H1 (cell line): ENCODE data around the gene LMAN2. TPM values are rescaled to one million over a fixed set of nuclear protein-coding genes. Genes with fewer than 3 reads are reported as not detected.

Experiments
- CTCF ChIA-PET: fragments of 300-600 bp; sonication (Branson Sonifier 250); formaldehyde crosslinking; loops from one replicate; lab custom pipeline; 2021; ENCODE audit not compliant: partially characterized antibody; lab: Charles Lee
- POLR2A ChIA-PET: fragments of 300-600 bp; sonication (Branson Sonifier 250); formaldehyde crosslinking; loops from one replicate; lab custom pipeline; 2021; ENCODE audit warnings: inconsistent platforms; ENCODE audit not compliant: partially characterized antibody; lab: Charles Lee
- DNase-seq, 2 experiments: peaks; one replicate each; pipeline versions ENCODE4 v3.0.0 to v3.0.0-alpha.2; 2010 to 2022; ENCODE audit warnings: low spot score in 2 of 2, low read depth in 1 of 2, mixed read lengths in 1 of 2
- FAIRE-seq: peaks from 2 replicates; lab custom pipeline; 2011; peaks lifted over from hg19 to GRCh38; lab: Jason Lieb, UNC
- H2AFZ ChIP-seq: 2 replicates; pipeline ENCODE4 v1.8.1; 2012; ENCODE audit warnings: low read length, inconsistent platforms
- H2AK5ac ChIP-seq: 2 replicates; pipeline ENCODE4 v1.6.1; 2013; ENCODE audit warnings: low read depth, low read length
- H2BK120ac ChIP-seq: replicated peaks from 2 replicates; pipeline ENCODE3; 2013; ENCODE audit warnings: low read depth, low read length, inconsistent platforms
- H2BK12ac ChIP-seq: 2 replicates; pipeline ENCODE4 v1.6.1; 2013; ENCODE audit warnings: low read depth, low read length
- H2BK15ac ChIP-seq: 2 replicates; pipeline ENCODE4 v1.6.1; 2013; ENCODE audit warnings: low read length
- H2BK20ac ChIP-seq: 2 replicates; pipeline ENCODE4 v1.6.1; 2013; ENCODE audit warnings: low read length
- H2BK5ac ChIP-seq: 2 replicates; pipeline ENCODE4 v1.6.1; 2013; ENCODE audit warnings: low read depth, low read length
- H3K14ac ChIP-seq: 2 replicates; pipeline ENCODE4 v1.6.1; 2013; ENCODE audit warnings: inconsistent platforms; ENCODE audit not compliant: insufficient read length
- H3K18ac ChIP-seq: 2 replicates; pipeline ENCODE4 v1.6.1; 2013; ENCODE audit warnings: low read length; ENCODE audit errors: extremely low read depth
- H3K23ac ChIP-seq: 2 replicates; pipeline ENCODE4 v1.6.1; 2013; ENCODE audit warnings: inconsistent platforms; ENCODE audit not compliant: insufficient read length
- H3K23me2 ChIP-seq: 2 replicates; pipeline ENCODE4 v1.6.1; 2013; ENCODE audit warnings: low read depth, low read length
- H3K27ac ChIP-seq: 2 replicates; pipeline ENCODE4 v1.6.1; 2011; ENCODE audit warnings: low read depth, low read length, inconsistent platforms
- H3K27me3 ChIP-seq, 4 experiments: replicated peaks in 1 of 4; 1 replicate in 1 of 4; 2 replicates in 3 of 4; pipeline versions ENCODE4 v1.6.1 to v1.8.1; 2011 to 2013; ENCODE audit warnings: low read length in 3 of 4, mild to moderate bottlenecking in 3 of 4, inconsistent platforms in 2 of 4, mixed read lengths in 2 of 4, moderate library complexity in 1 of 4; ENCODE audit not compliant: control insufficient read depth in 3 of 4, insufficient read depth in 3 of 4; ENCODE audit errors: extremely low read depth in 1 of 4
- H3K36me3 ChIP-seq, 4 experiments: 2 replicates each; pipeline versions ENCODE4 v1.6.1 to v1.8.1; 2011 to 2013; ENCODE audit warnings: mild to moderate bottlenecking in 4 of 4, low read length in 3 of 4, moderate library complexity in 2 of 4, control low read depth in 1 of 4, inconsistent platforms in 1 of 4; ENCODE audit not compliant: insufficient read depth in 4 of 4, control insufficient read depth in 2 of 4
- H3K4ac ChIP-seq: replicated peaks from 2 replicates; pipeline ENCODE3; 2013; ENCODE audit warnings: low read length, low read depth, mixed read lengths, inconsistent platforms; ENCODE audit not compliant: insufficient read length
- H3K4me1 ChIP-seq, 4 experiments: replicated peaks in 1 of 4; 1 replicate in 1 of 4; 2 replicates in 3 of 4; pipeline versions ENCODE4 v1.6.1 to v1.8.1; 2011 to 2013; ENCODE audit warnings: low read length in 3 of 4, inconsistent platforms in 2 of 4, mixed read lengths in 1 of 4; ENCODE audit not compliant: insufficient read depth in 4 of 4, control insufficient read depth in 3 of 4
- H3K4me2 ChIP-seq, 2 experiments: 2 replicates each; pipeline versions ENCODE4 v1.6.1 to v1.8.1; 2011 to 2013; ENCODE audit warnings: low read depth in 2 of 2, low read length in 2 of 2, control low read depth in 1 of 2, inconsistent platforms in 1 of 2, mild to moderate bottlenecking in 1 of 2; ENCODE audit not compliant: insufficient read depth in 1 of 2
- H3K4me3 ChIP-seq, 4 experiments: fragments of 200-600, 300-600 bp in 1 of 4; sonication (generic), shearing (Covaris generic), sonication (Bioruptor Twin) in 1 of 4; 2 replicates each; pipeline versions ENCODE4 v1.5.1 to v1.8.1; 2011 to 2016; ENCODE audit warnings: low read length in 4 of 4, low read depth in 3 of 4, control low read depth in 2 of 4, inconsistent platforms in 2 of 4, mild to moderate bottlenecking in 2 of 4, mixed read lengths in 1 of 4, moderate library complexity in 1 of 4; ENCODE audit not compliant: insufficient read depth in 2 of 4; ENCODE audit errors: extremely low read depth in 1 of 4
- H3K56ac ChIP-seq: replicated peaks from 2 replicates; pipeline ENCODE3; 2013; ENCODE audit warnings: low read depth, mild to moderate bottlenecking, mixed read lengths, low read length, inconsistent platforms; ENCODE audit not compliant: insufficient read length
- H3K79me1 ChIP-seq: 2 replicates; pipeline ENCODE4 v1.6.1; 2013; ENCODE audit warnings: low read depth, low read length, control low read depth
- H3K79me2 ChIP-seq, 2 experiments: 2 replicates each; pipeline versions ENCODE4 v1.6.1 to v1.8.1; 2012 to 2013; ENCODE audit warnings: low read length in 2 of 2, mild to moderate bottlenecking in 2 of 2, inconsistent platforms in 1 of 2; ENCODE audit not compliant: insufficient read depth in 2 of 2, control insufficient read depth in 1 of 2
- H3K9ac ChIP-seq, 4 experiments: replicated peaks in 1 of 4; 1 replicate in 1 of 4; 2 replicates in 3 of 4; pipeline versions ENCODE4 v1.6.1 to v1.8.1; 2011 to 2013; ENCODE audit warnings: low read depth in 3 of 4, low read length in 3 of 4, control low read depth in 2 of 4, mild to moderate bottlenecking in 2 of 4, moderate library complexity in 2 of 4, inconsistent platforms in 1 of 4; ENCODE audit errors: extremely low read depth in 1 of 4
- H3K9me3 ChIP-seq, 2 experiments: 2 replicates each; pipeline versions ENCODE4 v1.6.1 to v1.8.1; 2012 to 2013; ENCODE audit warnings: mild to moderate bottlenecking in 2 of 2, moderate library complexity in 2 of 2, control low read depth in 1 of 2, inconsistent platforms in 1 of 2, low read depth in 1 of 2, low read length in 1 of 2, mixed read lengths in 1 of 2; ENCODE audit not compliant: insufficient read depth in 2 of 2
- H4K20me1 ChIP-seq, 2 experiments: replicated peaks in 1 of 2; 2 replicates each; pipeline versions ENCODE3 to v1.8.1; 2011 to 2013; ENCODE audit warnings: inconsistent platforms in 2 of 2, low read length in 2 of 2, mild to moderate bottlenecking in 1 of 2; ENCODE audit not compliant: insufficient read depth in 2 of 2, control insufficient read depth in 1 of 2
- H4K5ac ChIP-seq: 2 replicates; pipeline ENCODE4 v1.6.1; 2013; ENCODE audit warnings: low read length, low read depth, mixed read lengths, inconsistent platforms; ENCODE audit not compliant: insufficient read length
- H4K8ac ChIP-seq: 2 replicates; pipeline ENCODE4 v1.8.0; 2013; ENCODE audit warnings: mild to moderate bottlenecking, moderate library complexity, low read length, inconsistent platforms; ENCODE audit not compliant: insufficient read depth; ENCODE audit errors: extremely low read depth
- H4K91ac ChIP-seq: replicated peaks from 2 replicates; pipeline ENCODE3; 2013; ENCODE audit warnings: low read length, mixed read lengths, inconsistent platforms; ENCODE audit not compliant: insufficient read length
- BACH1 ChIP-seq: IDR thresholded peaks from 2 replicates; pipeline ENCODE4 v1.6.1; 2012; ENCODE audit warnings: low read length, improper control_type of control experiment
- CBX5 ChIP-seq: fragments of 300-800, 300-1000 bp; sonication (generic); IDR thresholded peaks from 2 replicates; pipeline ENCODE4 v1.7.1; 2016; ENCODE audit warnings: antibody characterized with exemption, low read length, low read depth
- CHD2 ChIP-seq: IDR thresholded peaks from 2 replicates; pipeline ENCODE4 v1.6.1; 2012; ENCODE audit warnings: low read length, improper control_type of control experiment
- EGR1 ChIP-seq: IDR thresholded peaks from 2 replicates; pipeline ENCODE4 v1.6.1; 2011; ENCODE audit warnings: low read depth, low read length, borderline replicate concordance
- KDM5A ChIP-seq: fragments of 200-600 bp; IDR thresholded peaks from 2 replicates; pipeline ENCODE4 v1.7.1; 2012; ENCODE audit warnings: mild to moderate bottlenecking, low read length, inconsistent platforms, mixed read lengths
- RFX5 ChIP-seq: IDR thresholded peaks from 2 replicates; pipeline ENCODE4 v1.6.1; 2011; ENCODE audit warnings: low read depth, low read length, improper control_type of control experiment, borderline replicate concordance
- SIN3A ChIP-seq, 2 experiments: IDR thresholded peaks in 1 of 2; conservative IDR thresholded peaks in 1 of 2; 2 replicates each; pipeline ENCODE4 v1.6.1; 2011 to 2012; ENCODE audit warnings: low read length in 2 of 2, improper control_type of control experiment in 1 of 2, low read depth in 1 of 2, mild to moderate bottlenecking in 1 of 2
- SP1 ChIP-seq: IDR thresholded peaks from 2 replicates; pipeline ENCODE4 v1.6.1; 2011; ENCODE audit warnings: low read depth, low read length
- SP2 ChIP-seq: IDR thresholded peaks from 2 replicates; pipeline ENCODE4 v1.6.1; 2012; ENCODE audit warnings: mild to moderate bottlenecking, low read length, inconsistent platforms
- SRF ChIP-seq: IDR thresholded peaks from 2 replicates; pipeline ENCODE4 v1.6.1; 2011; ENCODE audit warnings: mild to moderate bottlenecking, low read depth, low read length, moderate library complexity
- TBP ChIP-seq: IDR thresholded peaks from 2 replicates; pipeline ENCODE4 v1.6.1; 2011; ENCODE audit warnings: low read depth, low read length, improper control_type of control experiment
- YY1 ChIP-seq: IDR thresholded peaks from 2 replicates; pipeline ENCODE4 v1.6.1; 2011; ENCODE audit warnings: low read depth, mild to moderate bottlenecking, low read length
- WGBS, 2 experiments: shearing (Covaris generic) in 1 of 2; methylation state at CpG; one replicate each; pipeline versions ENCODE4 v1.1.6 to v1.1.7; 2013 to 2015; ENCODE audit warnings: low lambda C conversion rate in 2 of 2, mixed read lengths in 2 of 2, inconsistent platforms in 1 of 2, low coverage in 1 of 2, missing lambda C conversion rate in 1 of 2; ENCODE audit not compliant: insufficient replicate concordance in 2 of 2, insufficient coverage in 1 of 2, insufficient read length in 1 of 2; ENCODE audit errors: extremely low coverage in 1 of 2, missing lambda C conversion rate in 1 of 2; 5-methylcytosine and 5-hydroxymethylcytosine counted together
- polyA plus RNA-seq, 7 experiments: library from polyadenylated mRNA; depleted of rRNA in 3 of 7; stranded (reverse) in 5 of 7; unstranded in 2 of 7; fragments of >200 nt in 5 of 7; fragments of 200-250 nt in 2 of 7; gene quantifications; 1 replicate in 5 of 7; 2 replicates in 1 of 7; 4 replicates in 1 of 7; pipeline versions ENCODE4 v1.2.1 to v1.2.3, GENCODE V29; 2011 to 2013; ENCODE audit warnings: missing spikeins in 2 of 7, mixed read lengths in 2 of 7
- total RNA-seq: library from RNA; stranded (reverse); fragmentation: NEBNext Ultra II Directional; extraction: Animal tissue kit (Norgen Biotek cat#: 25700); gene quantifications from 2 replicates; pipeline ENCODE4 v1.2.1, GENCODE V29; 2021
- TF ChIP-seq, protein P1 (sequence below): IDR thresholded peaks from 2 replicates; pipeline ENCODE4 v1.6.1; 2011; ENCODE audit warnings: low read depth, mild to moderate bottlenecking, low read length; ENCODE audit not compliant: insufficient read depth
- TF ChIP-seq, protein P2 (sequence below): IDR thresholded peaks from 2 replicates; pipeline ENCODE4 v1.6.1; 2012; ENCODE audit warnings: inconsistent platforms

LMAN2 gene
- total and polyA plus RNA-seq, 2 of the 8 experiments (the other 6 are each of a cell fraction or from before 2014, with no cell fraction given): 116 to 225 TPM

DNA sequence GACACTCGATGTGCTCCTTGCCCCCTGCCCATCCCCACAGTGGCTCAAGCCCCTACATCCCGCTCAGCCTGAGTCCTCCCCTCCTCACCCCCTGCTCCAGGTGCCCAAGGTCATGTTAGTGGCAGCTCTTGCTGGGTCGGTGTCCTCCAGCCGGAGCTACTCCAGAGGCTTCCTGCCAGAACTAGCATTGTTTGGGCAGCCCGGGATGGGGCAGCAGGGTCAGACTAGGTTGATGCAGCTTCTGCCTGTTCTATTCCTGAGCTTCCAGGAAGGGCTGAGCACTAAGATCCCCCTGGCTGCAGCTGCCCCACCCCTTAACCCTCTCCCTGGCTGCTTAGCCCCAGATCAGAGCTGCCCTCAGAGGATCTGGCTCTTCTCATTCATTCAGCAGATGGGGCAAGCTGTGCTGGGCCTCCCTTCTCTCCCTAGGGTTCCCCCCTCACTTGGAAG is 6.9 kb upstream of the LMAN2 start:
- Histone ChIP-seq H3K56ac (no peak overlapping the region), H2BK120ac (no peak overlapping the region), H3K23ac (no peak overlapping the region), H4K91ac (no peak overlapping the region), H2AFZ (no peak overlapping the region), H3K18ac (no peak overlapping the region), H2BK20ac (no peak overlapping the region), H2BK15ac (no peak overlapping the region), H3K4ac (no peak overlapping the region), H3K27me3 (peaks cover 0 to 8% (median 1%) of the 10 kb centered on the region in 4 experiments; a peak in 3 of 7 replicates), H3K4me1 (peaks cover 0 to 10% (median 6%) of the 10 kb centered on the region in 4 experiments; a peak in 6 of 7 replicates), H3K79me1 (no peaks in the 10 kb centered on the region), H3K27ac (no peak overlapping the region), H3K4me3 (no peak overlapping the region), H2BK12ac (no peak overlapping the region), H4K5ac (no peak overlapping the region), H3K23me2 (peaks cover 2% of the 10 kb centered on the region; the same call in 1 of the 2 replicates), H2BK5ac (no peak overlapping the region), H2AK5ac (no peak overlapping the region), H3K79me2 (no peaks in the 10 kb centered on the region), H3K14ac (no peak overlapping the region), H4K20me1 (no peaks in the 10 kb centered on the region), H4K8ac (peak overlapping the region; percentile 63; the same call in 1 of the 2 replicates), H3K36me3 (no peaks in the 10 kb centered on the region), H3K4me2 (no peak overlapping the region), H3K9me3 (no peaks in the 10 kb centered on the region), H3K9ac (no peak overlapping the region)
- CTCF ChIA-PET: interaction anchor here (1.1 to 11.2 kb wide), 5 partner anchors 10 to 45 kb away, joined by 3 to 142 read pairs (median 5); no protein-coding TSS in a partner anchor
- no peak for DNase-seq
- POLR2A ChIA-PET: interaction anchor here (0.8 to 1.7 kb wide), 4 partner anchors 14 to 97 kb away, joined by 3 to 4 read pairs (median 3); no protein-coding TSS in a partner anchor
- WGBS, 2 experiments: 92% methylated on average over 5 of the region's 5 CpGs; no CpG with 5 or more reads in 1 of the 2 experiments
- no peak for FAIRE-seq
- TF ChIP-seq EGR1: no peak
- no peak for TF ChIP-seq SIN3A (conservative IDR thresholded peaks at IDR 0.05 in 1 of 2, IDR thresholded peaks at IDR 0.05 in 1 of 2; ENCODE audit: low read depth in 1 of 2, low read length in 2 of 2)
- no peak for TF ChIP-seq BACH1
- TF ChIP-seq, protein P1, sequence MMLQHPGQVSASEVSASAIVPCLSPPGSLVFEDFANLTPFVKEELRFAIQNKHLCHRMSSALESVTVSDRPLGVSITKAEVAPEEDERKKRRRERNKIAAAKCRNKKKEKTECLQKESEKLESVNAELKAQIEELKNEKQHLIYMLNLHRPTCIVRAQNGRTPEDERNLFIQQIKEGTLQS: no peak
- no peak for TF ChIP-seq SP1
- TF ChIP-seq CBX5: no peak
- no peak for TF ChIP-seq SRF
- TF ChIP-seq SP2: no peak
- no peak for TF ChIP-seq KDM5A
- no peak for TF ChIP-seq RFX5
- TF ChIP-seq YY1: no peak
- no peak for TF ChIP-seq TBP
- TF ChIP-seq, protein P2, sequence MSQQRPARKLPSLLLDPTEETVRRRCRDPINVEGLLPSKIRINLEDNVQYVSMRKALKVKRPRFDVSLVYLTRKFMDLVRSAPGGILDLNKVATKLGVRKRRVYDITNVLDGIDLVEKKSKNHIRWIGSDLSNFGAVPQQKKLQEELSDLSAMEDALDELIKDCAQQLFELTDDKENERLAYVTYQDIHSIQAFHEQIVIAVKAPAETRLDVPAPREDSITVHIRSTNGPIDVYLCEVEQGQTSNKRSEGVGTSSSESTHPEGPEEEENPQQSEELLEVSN: no peak
- no peak for TF ChIP-seq CHD2
